H9 (cell line): ENCODE results near the gene DMRT1. TPM values are rescaled to one million over a fixed set of nuclear protein-coding genes. Genes with fewer than 3 reads are reported as not detected.
"Not testable (repeated sequence)": the region's sequence is repeated elsewhere in the genome, so short reads cannot be mapped to it uniquely, and the experiment has no call there.

Experiments used
- DNase-seq: peaks from one replicate; pipeline ENCODE4 v3.0.0-alpha.2; 2017
- H2AFZ ChIP-seq: one replicate; pipeline ENCODE4 v1.6.1; 2013; ENCODE audit warnings: mild to moderate bottlenecking, low read length, control low read depth, moderate library complexity
- H2AK5ac ChIP-seq: 2 replicates; pipeline ENCODE4 v1.6.1; 2013; ENCODE audit warnings: low read length, control low read depth, mixed read lengths; ENCODE audit not compliant: insufficient read length
- H2BK120ac ChIP-seq: one replicate; pipeline ENCODE4 v1.6.1; 2013; ENCODE audit warnings: low read depth, mild to moderate bottlenecking, low read length, control low read depth, inconsistent platforms; ENCODE audit not compliant: poor library complexity, severe bottlenecking
- H2BK12ac ChIP-seq: 2 replicates; pipeline ENCODE4 v1.6.1; 2013; ENCODE audit warnings: low read length, control low read depth, mixed read lengths, low read depth; ENCODE audit not compliant: insufficient read length
- H2BK15ac ChIP-seq: 2 replicates; pipeline ENCODE4 v1.6.1; 2013; ENCODE audit warnings: low read depth, low read length, control low read depth
- H2BK20ac ChIP-seq: one replicate; pipeline ENCODE4 v1.6.1; 2013; ENCODE audit warnings: low read depth, mild to moderate bottlenecking, low read length, control low read depth, inconsistent platforms; ENCODE audit not compliant: poor library complexity, severe bottlenecking
- H2BK5ac ChIP-seq: 2 replicates; pipeline ENCODE4 v1.6.1; 2013; ENCODE audit warnings: low read length, control low read depth, mixed read lengths; ENCODE audit not compliant: insufficient read length
- H3K14ac ChIP-seq: 2 replicates; pipeline ENCODE4 v1.6.1; 2013; ENCODE audit warnings: low read length, control low read depth; ENCODE audit not compliant: insufficient read depth
- H3K18ac ChIP-seq: 2 replicates; pipeline ENCODE4 v1.6.1; 2013; ENCODE audit warnings: low read depth, mild to moderate bottlenecking, mixed read lengths, low read length, control low read depth; ENCODE audit not compliant: insufficient read length
- H3K23ac ChIP-seq: 2 replicates; pipeline ENCODE4 v1.6.1; 2013; ENCODE audit warnings: low read length, control low read depth, mixed read lengths, low read depth; ENCODE audit not compliant: insufficient read length
- H3K23me2 ChIP-seq: 2 replicates; pipeline ENCODE4 v1.6.1; 2013; ENCODE audit warnings: low read depth, mild to moderate bottlenecking, mixed read lengths, low read length, control low read depth; ENCODE audit not compliant: insufficient read length, poor library complexity, severe bottlenecking
- H3K27ac ChIP-seq: 2 replicates; pipeline ENCODE4 v1.5.1; 2013; ENCODE audit warnings: low read length, control low read depth, mixed read lengths, low read depth; ENCODE audit not compliant: insufficient read length
- H3K27me3 ChIP-seq: 2 replicates; pipeline ENCODE4 v1.6.1; 2013; ENCODE audit warnings: low read length, control low read depth, inconsistent platforms; ENCODE audit not compliant: insufficient read depth
- H3K4ac ChIP-seq: 2 replicates; pipeline ENCODE4 v1.6.1; 2013; ENCODE audit warnings: low read depth, mild to moderate bottlenecking, control low read depth, inconsistent platforms, low read length, moderate library complexity
- H3K4me1 ChIP-seq: 2 replicates; pipeline ENCODE4 v1.6.1; 2013; ENCODE audit warnings: low read length, control low read depth, inconsistent platforms; ENCODE audit not compliant: insufficient read depth
- H3K4me2 ChIP-seq: 2 replicates; pipeline ENCODE4 v1.6.1; 2013; ENCODE audit warnings: low read length, control low read depth, mixed read lengths; ENCODE audit not compliant: insufficient read length, insufficient read depth
- H3K56ac ChIP-seq: 2 replicates; pipeline ENCODE4 v1.6.1; 2013; ENCODE audit warnings: low read depth, mild to moderate bottlenecking, mixed read lengths, low read length, control low read depth; ENCODE audit not compliant: insufficient read length
- H3K79me1 ChIP-seq: 2 replicates; pipeline ENCODE4 v1.6.1; 2013; ENCODE audit warnings: low read depth, mild to moderate bottlenecking, moderate library complexity, low read length, control low read depth, inconsistent platforms; ENCODE audit not compliant: insufficient read depth, poor library complexity, severe bottlenecking
- H3K79me2 ChIP-seq: 2 replicates; pipeline ENCODE4 v1.6.1; 2013; ENCODE audit warnings: low read length, control low read depth, inconsistent platforms; ENCODE audit not compliant: insufficient read depth
- H3K9ac ChIP-seq: 2 replicates; pipeline ENCODE4 v1.6.1; 2013; ENCODE audit warnings: low read length, control low read depth, mixed read lengths; ENCODE audit not compliant: insufficient read length; ENCODE audit errors: extremely low read depth
- H3K9me3 ChIP-seq: one replicate; pipeline ENCODE4 v1.6.1; 2013; ENCODE audit warnings: low read depth, low read length, inconsistent platforms; ENCODE audit not compliant: control insufficient read depth
- H3T11ph ChIP-seq: one replicate; pipeline ENCODE4 v1.6.1; 2013; ENCODE audit warnings: mild to moderate bottlenecking, low read length, control low read depth, inconsistent platforms
- H4K20me1 ChIP-seq: one replicate; pipeline ENCODE4 v1.6.1; 2013; ENCODE audit not compliant: control insufficient read depth, insufficient read length, insufficient read depth
- H4K5ac ChIP-seq: 2 replicates; pipeline ENCODE4 v1.6.1; 2013; ENCODE audit warnings: low read depth, mild to moderate bottlenecking, mixed read lengths, low read length, control low read depth; ENCODE audit not compliant: insufficient read length
- H4K8ac ChIP-seq: replicated peaks from 2 replicates; pipeline ENCODE4 v1.6.1; 2013; ENCODE audit warnings: low read length, control low read depth, mixed read lengths, low read depth; ENCODE audit not compliant: insufficient read length
- H4K91ac ChIP-seq: 2 replicates; pipeline ENCODE4 v1.6.1; 2013; ENCODE audit warnings: low read depth, mild to moderate bottlenecking, moderate library complexity, mixed read lengths, low read length, control low read depth; ENCODE audit not compliant: insufficient read length
- H3K27ac Mint-ChIP-seq, 3 experiments: 2 replicates in 2 of 3; 3 replicates in 1 of 3; pipeline ENCODE4 v1.8.0; 2020 to 2021; ENCODE audit warnings: mixed read lengths in 3 of 3, mild to moderate bottlenecking in 1 of 3, moderate library complexity in 1 of 3
- H3K27me3 Mint-ChIP-seq: 2 replicates; pipeline ENCODE4 v1.8.0; 2021; ENCODE audit warnings: low read depth, mild to moderate bottlenecking, moderate library complexity, mixed read lengths
- H3K36me3 Mint-ChIP-seq, 3 experiments: 2 replicates in 2 of 3; 3 replicates in 1 of 3; pipeline ENCODE4 v1.8.0; 2020 to 2021; ENCODE audit warnings: low read depth in 3 of 3, mixed read lengths in 3 of 3; ENCODE audit not compliant: insufficient read depth in 1 of 3
- H3K4me1 Mint-ChIP-seq, 2 experiments: 2 replicates each; pipeline ENCODE4 v1.8.0; 2020; ENCODE audit warnings: mixed read lengths in 2 of 2
- H3K4me3 Mint-ChIP-seq, 2 experiments: 2 replicates in 1 of 2; 3 replicates in 1 of 2; pipeline ENCODE4 v1.8.0; 2020 to 2021; ENCODE audit warnings: mild to moderate bottlenecking in 2 of 2, mixed read lengths in 2 of 2, moderate library complexity in 1 of 2
- H3K9me3 Mint-ChIP-seq, 2 experiments: 2 replicates in 1 of 2; 3 replicates in 1 of 2; pipeline ENCODE4 v1.8.0; 2020; ENCODE audit warnings: mild to moderate bottlenecking in 2 of 2, mixed read lengths in 2 of 2, moderate library complexity in 1 of 2
- WGBS: extraction: QIAGEN DNeasy Blood & Tissue Kit; methylation state at CpG from one replicate; pipeline ENCODE4 v1.1.7; 2013; ENCODE audit warnings: missing lambda C conversion rate, low lambda C conversion rate, mixed read lengths; ENCODE audit not compliant: insufficient read length; ENCODE audit errors: extremely low coverage; 5-methylcytosine and 5-hydroxymethylcytosine counted together
- total RNA-seq: library from RNA; stranded (reverse); gene quantifications from 2 replicates; pipeline ENCODE4 v1.2.1, GENCODE V29; 2021
- TF ChIP-seq, protein P1 (sequence below): fragments of 200-600 bp; sonication (generic); conservative IDR thresholded peaks from 3 replicates; pipeline ENCODE4 v1.8.0; 2021; ENCODE audit warnings: antibody characterized with exemption, mild to moderate bottlenecking

Gene DMRT1
- total RNA-seq, 1 experiment from 2014 or later: not detected

DNA sequence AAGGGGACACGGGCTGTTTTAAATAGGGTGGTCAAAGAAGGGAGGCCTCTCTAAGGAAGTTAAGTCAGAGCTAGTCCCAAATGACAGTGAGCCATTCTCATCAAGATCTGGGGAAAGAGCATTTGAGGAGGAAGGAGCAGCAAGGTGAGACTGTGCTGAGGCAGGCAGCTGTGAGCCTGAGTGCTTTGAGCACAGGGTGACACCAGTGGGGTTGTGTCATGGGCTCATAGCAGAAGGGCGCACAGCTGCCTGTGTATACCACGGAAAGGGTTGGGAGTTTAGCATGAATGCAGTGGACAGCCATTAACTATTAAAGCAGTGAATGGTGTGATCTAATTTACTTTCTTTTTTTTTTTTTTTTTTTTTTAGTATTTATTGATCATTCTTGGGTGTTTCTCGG is 19.2 kb downstream of the DMRT1 start:
- Histone ChIP-seq H3K18ac (no peak overlapping the region), H4K8ac (no peak overlapping the region), H2AK5ac (no peak overlapping the region), H4K5ac (no peak overlapping the region), H3K14ac (no peak overlapping the region), H3K23me2 (no peaks in the 10 kb centered on the region), H3K27ac (no peak overlapping the region), H3T11ph (no peak overlapping the region), H3K23ac (no peak overlapping the region), H3K9ac (no peak overlapping the region), H3K56ac (no peak overlapping the region), H2BK20ac (no peak overlapping the region), H2BK12ac (no peak overlapping the region), H3K4me2 (no peak overlapping the region), H3K79me2 (no peaks in the 10 kb centered on the region), H3K4ac (no peak overlapping the region), H3K79me1 (no peaks in the 10 kb centered on the region), H3K9me3 (no peaks in the 10 kb centered on the region), H2BK120ac (no peak overlapping the region), H2BK15ac (no peak overlapping the region), H2BK5ac (no peak overlapping the region), H3K27me3 (no peaks in the 10 kb centered on the region), H3K4me1 (no peaks in the 10 kb centered on the region), H2AFZ (no peak overlapping the region), H4K91ac (no peak overlapping the region), H4K20me1 (no peaks in the 10 kb centered on the region)
- Mint-ChIP-seq H3K4me1 (no peaks in the 10 kb centered on the region), H3K27ac (no peak overlapping the region), H3K9me3 (peaks cover 13 to 17% of the 10 kb centered on the region in 2 experiments), H3K4me3 (no peak overlapping the region; a peak in 1 of 5 replicates), H3K36me3 (peaks cover 6 to 12% (median 7%) of the 10 kb centered on the region in 3 experiments), H3K27me3 (peaks cover 58% of the 10 kb centered on the region)
- TF ChIP-seq, protein P1, sequence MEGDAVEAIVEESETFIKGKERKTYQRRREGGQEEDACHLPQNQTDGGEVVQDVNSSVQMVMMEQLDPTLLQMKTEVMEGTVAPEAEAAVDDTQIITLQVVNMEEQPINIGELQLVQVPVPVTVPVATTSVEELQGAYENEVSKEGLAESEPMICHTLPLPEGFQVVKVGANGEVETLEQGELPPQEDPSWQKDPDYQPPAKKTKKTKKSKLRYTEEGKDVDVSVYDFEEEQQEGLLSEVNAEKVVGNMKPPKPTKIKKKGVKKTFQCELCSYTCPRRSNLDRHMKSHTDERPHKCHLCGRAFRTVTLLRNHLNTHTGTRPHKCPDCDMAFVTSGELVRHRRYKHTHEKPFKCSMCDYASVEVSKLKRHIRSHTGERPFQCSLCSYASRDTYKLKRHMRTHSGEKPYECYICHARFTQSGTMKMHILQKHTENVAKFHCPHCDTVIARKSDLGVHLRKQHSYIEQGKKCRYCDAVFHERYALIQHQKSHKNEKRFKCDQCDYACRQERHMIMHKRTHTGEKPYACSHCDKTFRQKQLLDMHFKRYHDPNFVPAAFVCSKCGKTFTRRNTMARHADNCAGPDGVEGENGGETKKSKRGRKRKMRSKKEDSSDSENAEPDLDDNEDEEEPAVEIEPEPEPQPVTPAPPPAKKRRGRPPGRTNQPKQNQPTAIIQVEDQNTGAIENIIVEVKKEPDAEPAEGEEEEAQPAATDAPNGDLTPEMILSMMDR: no peak
- no CpG with 5 or more reads among the region's 4 CpGs for WGBS
- no peak for DNase-seq

DNA sequence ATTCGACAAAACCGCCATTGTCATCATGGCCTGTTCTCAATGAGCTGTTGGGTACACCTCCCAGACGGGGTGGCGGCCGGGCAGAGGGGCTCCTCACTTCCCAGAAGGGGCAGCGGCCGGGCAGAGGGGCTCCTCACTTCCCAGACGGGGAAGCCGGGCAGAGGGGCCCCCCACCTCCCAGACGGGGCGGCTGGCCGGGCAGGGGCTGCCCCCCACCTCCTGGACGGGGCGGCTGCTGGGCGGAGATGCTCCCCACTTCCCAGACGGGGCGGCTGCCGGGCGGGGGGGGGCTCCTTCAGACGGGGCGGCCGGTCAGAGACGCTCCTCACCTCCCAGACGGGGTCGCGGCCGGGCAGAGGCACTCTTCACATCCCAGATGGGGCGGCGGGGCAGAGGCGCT is 20.0 kb downstream of the DMRT1 start:
- not testable (repeated sequence) for H2BK12ac ChIP-seq, H3K4me2 ChIP-seq, H2AFZ ChIP-seq, H4K8ac ChIP-seq, H3K27ac Mint-ChIP-seq, H3K4me1 ChIP-seq, H3K79me2 ChIP-seq, H2BK20ac ChIP-seq, H4K91ac ChIP-seq, H3K27ac ChIP-seq, H3K9ac ChIP-seq, H3K4me3 Mint-ChIP-seq, H4K5ac ChIP-seq, H3K56ac ChIP-seq, H2BK15ac ChIP-seq, H2BK5ac ChIP-seq, DNase-seq, H4K20me1 ChIP-seq, H3K14ac ChIP-seq, H3K79me1 ChIP-seq, H3K27me3 ChIP-seq, H3K4me1 Mint-ChIP-seq, H2BK120ac ChIP-seq, H2AK5ac ChIP-seq, H3K23ac ChIP-seq, H3K4ac ChIP-seq, H3K23me2 ChIP-seq, H3K18ac ChIP-seq, H3T11ph ChIP-seq, H3K9me3 ChIP-seq
- Mint-ChIP-seq H3K36me3 (peaks cover 6 to 12% (median 7%) of the 10 kb centered on the region in 3 experiments), H3K27me3 (peaks cover 59% of the 10 kb centered on the region), H3K9me3 (peaks cover 13 to 17% of the 10 kb centered on the region in 2 experiments)
- WGBS: no CpG with 5 or more reads among the region's 30 CpGs
